SU-DHL-6 (cell line): Measurements from ENCODE around the gene STX19.

ENCODE experiments used
- H2AFZ ChIP-seq: fragments of 200-600 bp; sonication (generic); 2 replicates; pipeline ENCODE4 v1.6.1; 2014; ENCODE audit warnings: low read depth, mild to moderate bottlenecking, moderate library complexity, mixed read lengths, antibody characterized with exemption, low read length; ENCODE audit not compliant: severe bottlenecking
- H3F3A ChIP-seq: fragments of 200-600 bp; shearing (Covaris generic); 2 replicates; pipeline ENCODE4 v1.6.0; 2016; ENCODE audit warnings: antibody characterized with exemption, mild to moderate bottlenecking; ENCODE audit not compliant: insufficient read depth
- H3K27ac ChIP-seq: fragments of 200-600 bp; sonication (generic); 2 replicates; pipeline ENCODE4 v1.5.1; 2016; ENCODE audit warnings: low read depth, mild to moderate bottlenecking, low read length, moderate library complexity, mixed read lengths
- H3K27me3 ChIP-seq: fragments of 200-600 bp; sonication (generic), shearing (Covaris generic); 2 replicates; pipeline ENCODE4 v1.6.0; 2014; ENCODE audit warnings: mild to moderate bottlenecking, low read length
- H3K36me3 ChIP-seq: fragments of 200-600 bp; sonication (generic); 2 replicates; pipeline ENCODE4 v1.6.1; 2014; ENCODE audit warnings: mild to moderate bottlenecking, low read length, mixed read lengths
- H3K4me2 ChIP-seq: fragments of 300-600, 200-600 bp; shearing (Covaris generic), sonication (generic); 2 replicates; pipeline ENCODE4 v1.6.0; 2014; ENCODE audit warnings: low read length, low read depth, mild to moderate bottlenecking; ENCODE audit not compliant: poor library complexity, severe bottlenecking
- H3K4me3 ChIP-seq: fragments of 200-600 bp; sonication (generic); 2 replicates; pipeline ENCODE4 v1.5.1; 2014; ENCODE audit warnings: antibody characterized with exemption, low read length, mild to moderate bottlenecking, mixed read lengths; ENCODE audit not compliant: insufficient read depth, poor library complexity, severe bottlenecking
- H3K79me2 ChIP-seq: fragments of 200-600 bp; sonication (generic); 2 replicates; pipeline ENCODE4 v1.6.1; 2014; ENCODE audit warnings: mild to moderate bottlenecking, low read length, moderate library complexity; ENCODE audit not compliant: insufficient read depth
- H3K9ac ChIP-seq: fragments of 200-600 bp; sonication (generic); 2 replicates; pipeline ENCODE4 v1.7.0; 2014; ENCODE audit warnings: mild to moderate bottlenecking, low read length
- H3K9me2 ChIP-seq: fragments of 200-600 bp; sonication (generic); replicated peaks from 2 replicates; pipeline ENCODE4 v1.6.1; 2014; ENCODE audit warnings: low read length; ENCODE audit not compliant: insufficient read depth
- H3K9me3 ChIP-seq: fragments of 200-600 bp; sonication (generic); 2 replicates; pipeline ENCODE4 v1.6.1; 2014; ENCODE audit warnings: low read length, mixed read lengths; ENCODE audit not compliant: insufficient read depth
- H4K20me1 ChIP-seq: fragments of 200-600 bp; sonication (generic); 2 replicates; pipeline ENCODE4 v1.6.1; 2014; ENCODE audit warnings: low read depth, mild to moderate bottlenecking, antibody characterized with exemption, low read length, moderate library complexity, mixed read lengths
- EZH2phosphoT487 ChIP-seq: fragments of 200-600 bp; sonication (generic), shearing (Covaris generic); conservative IDR thresholded peaks from 2 replicates; pipeline ENCODE4 v1.6.1; 2018; ENCODE audit warnings: mild to moderate bottlenecking, antibody characterized with exemption, low read length, moderate library complexity, mixed read lengths
- TF ChIP-seq, protein P1 (sequence below): fragments of 200-600 bp; sonication (generic); IDR thresholded peaks from one replicate; pipeline ENCODE4 v1.5.1; 2017; ENCODE audit warnings: antibody characterized with exemption, mild to moderate bottlenecking, low read length, moderate library complexity; ENCODE audit not compliant: insufficient read depth, poor library complexity, severe bottlenecking

STX19 gene

GRCh38 chr3:94001191-94001590 lies 27.2 kb downstream of the STX19 start:
- H4K20me1 ChIP-seq, result no peaks in the 10 kb centered on the region
- no peak overlapping the region for H3K4me2 ChIP-seq
- no peaks in the 10 kb centered on the region for H3K27me3 ChIP-seq
- H3K36me3 ChIP-seq, result no peaks in the 10 kb centered on the region
- no peak overlapping the region for H3K4me3 ChIP-seq
- TF ChIP-seq EZH2phosphoT487, result no peak
- TF ChIP-seq, protein P1, sequence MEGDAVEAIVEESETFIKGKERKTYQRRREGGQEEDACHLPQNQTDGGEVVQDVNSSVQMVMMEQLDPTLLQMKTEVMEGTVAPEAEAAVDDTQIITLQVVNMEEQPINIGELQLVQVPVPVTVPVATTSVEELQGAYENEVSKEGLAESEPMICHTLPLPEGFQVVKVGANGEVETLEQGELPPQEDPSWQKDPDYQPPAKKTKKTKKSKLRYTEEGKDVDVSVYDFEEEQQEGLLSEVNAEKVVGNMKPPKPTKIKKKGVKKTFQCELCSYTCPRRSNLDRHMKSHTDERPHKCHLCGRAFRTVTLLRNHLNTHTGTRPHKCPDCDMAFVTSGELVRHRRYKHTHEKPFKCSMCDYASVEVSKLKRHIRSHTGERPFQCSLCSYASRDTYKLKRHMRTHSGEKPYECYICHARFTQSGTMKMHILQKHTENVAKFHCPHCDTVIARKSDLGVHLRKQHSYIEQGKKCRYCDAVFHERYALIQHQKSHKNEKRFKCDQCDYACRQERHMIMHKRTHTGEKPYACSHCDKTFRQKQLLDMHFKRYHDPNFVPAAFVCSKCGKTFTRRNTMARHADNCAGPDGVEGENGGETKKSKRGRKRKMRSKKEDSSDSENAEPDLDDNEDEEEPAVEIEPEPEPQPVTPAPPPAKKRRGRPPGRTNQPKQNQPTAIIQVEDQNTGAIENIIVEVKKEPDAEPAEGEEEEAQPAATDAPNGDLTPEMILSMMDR, result no peak
- H3K9me3 ChIP-seq, result no peaks in the 10 kb centered on the region
- no peaks in the 10 kb centered on the region for H3K79me2 ChIP-seq
- no peak overlapping the region for H3K27ac ChIP-seq
- no peak overlapping the region for H3K9ac ChIP-seq
- H3F3A ChIP-seq, result no peaks in the 10 kb centered on the region
- H2AFZ ChIP-seq, result no peak overlapping the region
- H3K9me2 ChIP-seq, result no peaks in the 10 kb centered on the region

DNA sequence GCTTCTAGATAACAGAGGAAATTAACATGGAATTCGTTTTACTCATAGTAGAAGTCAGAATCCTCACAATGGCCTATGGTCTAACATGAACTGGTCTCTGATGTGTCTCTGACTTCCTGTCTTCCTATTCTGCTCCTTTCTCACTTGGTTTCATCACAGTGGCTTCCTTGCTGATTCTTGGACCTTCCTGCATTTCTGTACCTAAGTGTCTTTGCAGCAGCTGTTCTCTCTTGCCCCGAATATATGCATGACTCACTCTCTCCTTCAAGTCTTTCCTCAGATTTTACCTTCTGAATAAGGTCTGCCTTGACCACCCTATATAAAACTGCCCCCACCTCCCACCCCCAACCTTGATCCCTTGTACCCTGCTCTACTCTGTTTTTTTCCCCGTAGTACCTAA lies 34.3 kb downstream of the STX19 start:
- Histone ChIP-seq H3K79me2 (peaks cover 6% of the 10 kb centered on the region; the same call in 1 of the 2 replicates), H4K20me1 (no peaks in the 10 kb centered on the region), H3K9me3 (no peaks in the 10 kb centered on the region), H3K9ac (no peak overlapping the region), H3F3A (no peaks in the 10 kb centered on the region), H3K36me3 (no peaks in the 10 kb centered on the region), H3K9me2 (no peaks in the 10 kb centered on the region), H3K4me2 (no peak overlapping the region), H2AFZ (no peak overlapping the region), H3K27ac (no peak overlapping the region), H3K4me3 (no peak overlapping the region), H3K27me3 (no peaks in the 10 kb centered on the region)
- TF ChIP-seq, protein P1, result no peak
- TF ChIP-seq EZH2phosphoT487, result no peak

GRCh38 chr3:93992207-93992606 lies 36.2 kb downstream of the STX19 start:
- no peak overlapping the region for H3K4me3 ChIP-seq
- no peak overlapping the region for H3K9ac ChIP-seq
- no peak overlapping the region for H3K27ac ChIP-seq
- no peaks in the 10 kb centered on the region for H3F3A ChIP-seq
- H3K9me2 ChIP-seq, result no peaks in the 10 kb centered on the region
- no peak overlapping the region for H3K4me2 ChIP-seq
- no peaks in the 10 kb centered on the region for H3K27me3 ChIP-seq
- H3K79me2 ChIP-seq, result peaks cover 6% of the 10 kb centered on the region; the same call in 1 of the 2 replicates
- H3K9me3 ChIP-seq, result no peaks in the 10 kb centered on the region
- H3K36me3 ChIP-seq, result no peaks in the 10 kb centered on the region
- TF ChIP-seq EZH2phosphoT487, result no peak
- TF ChIP-seq, protein P1, result no peak
- no peaks in the 10 kb centered on the region for H4K20me1 ChIP-seq
- no peak overlapping the region for H2AFZ ChIP-seq
